H1 (cell line): ENCODE data around the gene OTOS. TPM values are rescaled to one million over a fixed set of nuclear protein-coding genes. Genes with fewer than 3 reads are reported as not detected.

ENCODE experiments used
- CTCF ChIA-PET: fragments of 300-600 bp; sonication (Branson Sonifier 250); formaldehyde crosslinking; loops from one replicate; lab custom pipeline; 2021; ENCODE audit not compliant: partially characterized antibody; lab: Charles Lee
- POLR2A ChIA-PET: fragments of 300-600 bp; sonication (Branson Sonifier 250); formaldehyde crosslinking; loops from one replicate; lab custom pipeline; 2021; ENCODE audit warnings: inconsistent platforms; ENCODE audit not compliant: partially characterized antibody; lab: Charles Lee
- DNase-seq, 2 experiments: peaks; one replicate each; pipeline versions ENCODE4 v3.0.0 to v3.0.0-alpha.2; 2010 to 2022; ENCODE audit warnings: low spot score in 2 of 2, low read depth in 1 of 2, mixed read lengths in 1 of 2
- FAIRE-seq: peaks from 2 replicates; lab custom pipeline; 2011; peaks lifted over from hg19 to GRCh38; lab: Jason Lieb, UNC
- H2AFZ ChIP-seq: 2 replicates; pipeline ENCODE4 v1.8.1; 2012; ENCODE audit warnings: low read length, inconsistent platforms
- H2AK5ac ChIP-seq: 2 replicates; pipeline ENCODE4 v1.6.1; 2013; ENCODE audit warnings: low read depth, low read length
- H2BK120ac ChIP-seq: replicated peaks from 2 replicates; pipeline ENCODE3; 2013; ENCODE audit warnings: low read depth, low read length, inconsistent platforms
- H2BK12ac ChIP-seq: 2 replicates; pipeline ENCODE4 v1.6.1; 2013; ENCODE audit warnings: low read depth, low read length
- H2BK15ac ChIP-seq: 2 replicates; pipeline ENCODE4 v1.6.1; 2013; ENCODE audit warnings: low read length
- H2BK20ac ChIP-seq: 2 replicates; pipeline ENCODE4 v1.6.1; 2013; ENCODE audit warnings: low read length
- H2BK5ac ChIP-seq: 2 replicates; pipeline ENCODE4 v1.6.1; 2013; ENCODE audit warnings: low read depth, low read length
- H3K14ac ChIP-seq: 2 replicates; pipeline ENCODE4 v1.6.1; 2013; ENCODE audit warnings: inconsistent platforms; ENCODE audit not compliant: insufficient read length
- H3K18ac ChIP-seq: 2 replicates; pipeline ENCODE4 v1.6.1; 2013; ENCODE audit warnings: low read length; ENCODE audit errors: extremely low read depth
- H3K23ac ChIP-seq: 2 replicates; pipeline ENCODE4 v1.6.1; 2013; ENCODE audit warnings: inconsistent platforms; ENCODE audit not compliant: insufficient read length
- H3K23me2 ChIP-seq: 2 replicates; pipeline ENCODE4 v1.6.1; 2013; ENCODE audit warnings: low read depth, low read length
- H3K27ac ChIP-seq: 2 replicates; pipeline ENCODE4 v1.6.1; 2011; ENCODE audit warnings: low read depth, low read length, inconsistent platforms
- H3K27me3 ChIP-seq, 4 experiments: replicated peaks in 1 of 4; 1 replicate in 1 of 4; 2 replicates in 3 of 4; pipeline versions ENCODE4 v1.6.1 to v1.8.1; 2011 to 2013; ENCODE audit warnings: low read length in 3 of 4, mild to moderate bottlenecking in 3 of 4, inconsistent platforms in 2 of 4, mixed read lengths in 2 of 4, moderate library complexity in 1 of 4; ENCODE audit not compliant: control insufficient read depth in 3 of 4, insufficient read depth in 3 of 4; ENCODE audit errors: extremely low read depth in 1 of 4
- H3K36me3 ChIP-seq, 4 experiments: 2 replicates each; pipeline versions ENCODE4 v1.6.1 to v1.8.1; 2011 to 2013; ENCODE audit warnings: mild to moderate bottlenecking in 4 of 4, low read length in 3 of 4, moderate library complexity in 2 of 4, control low read depth in 1 of 4, inconsistent platforms in 1 of 4; ENCODE audit not compliant: insufficient read depth in 4 of 4, control insufficient read depth in 2 of 4
- H3K4ac ChIP-seq: replicated peaks from 2 replicates; pipeline ENCODE3; 2013; ENCODE audit warnings: low read length, low read depth, mixed read lengths, inconsistent platforms; ENCODE audit not compliant: insufficient read length
- H3K4me1 ChIP-seq, 4 experiments: replicated peaks in 1 of 4; 1 replicate in 1 of 4; 2 replicates in 3 of 4; pipeline versions ENCODE4 v1.6.1 to v1.8.1; 2011 to 2013; ENCODE audit warnings: low read length in 3 of 4, inconsistent platforms in 2 of 4, mixed read lengths in 1 of 4; ENCODE audit not compliant: insufficient read depth in 4 of 4, control insufficient read depth in 3 of 4
- H3K4me2 ChIP-seq, 2 experiments: 2 replicates each; pipeline versions ENCODE4 v1.6.1 to v1.8.1; 2011 to 2013; ENCODE audit warnings: low read depth in 2 of 2, low read length in 2 of 2, control low read depth in 1 of 2, inconsistent platforms in 1 of 2, mild to moderate bottlenecking in 1 of 2; ENCODE audit not compliant: insufficient read depth in 1 of 2
- H3K4me3 ChIP-seq, 4 experiments: fragments of 200-600, 300-600 bp in 1 of 4; sonication (generic), shearing (Covaris generic), sonication (Bioruptor Twin) in 1 of 4; 2 replicates each; pipeline versions ENCODE4 v1.5.1 to v1.8.1; 2011 to 2016; ENCODE audit warnings: low read length in 4 of 4, low read depth in 3 of 4, control low read depth in 2 of 4, inconsistent platforms in 2 of 4, mild to moderate bottlenecking in 2 of 4, mixed read lengths in 1 of 4, moderate library complexity in 1 of 4; ENCODE audit not compliant: insufficient read depth in 2 of 4; ENCODE audit errors: extremely low read depth in 1 of 4
- H3K56ac ChIP-seq: replicated peaks from 2 replicates; pipeline ENCODE3; 2013; ENCODE audit warnings: low read depth, mild to moderate bottlenecking, mixed read lengths, low read length, inconsistent platforms; ENCODE audit not compliant: insufficient read length
- H3K79me1 ChIP-seq: 2 replicates; pipeline ENCODE4 v1.6.1; 2013; ENCODE audit warnings: low read depth, low read length, control low read depth
- H3K79me2 ChIP-seq, 2 experiments: 2 replicates each; pipeline versions ENCODE4 v1.6.1 to v1.8.1; 2012 to 2013; ENCODE audit warnings: low read length in 2 of 2, mild to moderate bottlenecking in 2 of 2, inconsistent platforms in 1 of 2; ENCODE audit not compliant: insufficient read depth in 2 of 2, control insufficient read depth in 1 of 2
- H3K9ac ChIP-seq, 4 experiments: replicated peaks in 1 of 4; 1 replicate in 1 of 4; 2 replicates in 3 of 4; pipeline versions ENCODE4 v1.6.1 to v1.8.1; 2011 to 2013; ENCODE audit warnings: low read depth in 3 of 4, low read length in 3 of 4, control low read depth in 2 of 4, mild to moderate bottlenecking in 2 of 4, moderate library complexity in 2 of 4, inconsistent platforms in 1 of 4; ENCODE audit errors: extremely low read depth in 1 of 4
- H3K9me3 ChIP-seq, 2 experiments: 2 replicates each; pipeline versions ENCODE4 v1.6.1 to v1.8.1; 2012 to 2013; ENCODE audit warnings: mild to moderate bottlenecking in 2 of 2, moderate library complexity in 2 of 2, control low read depth in 1 of 2, inconsistent platforms in 1 of 2, low read depth in 1 of 2, low read length in 1 of 2, mixed read lengths in 1 of 2; ENCODE audit not compliant: insufficient read depth in 2 of 2
- H4K20me1 ChIP-seq, 2 experiments: replicated peaks in 1 of 2; 2 replicates each; pipeline versions ENCODE3 to v1.8.1; 2011 to 2013; ENCODE audit warnings: inconsistent platforms in 2 of 2, low read length in 2 of 2, mild to moderate bottlenecking in 1 of 2; ENCODE audit not compliant: insufficient read depth in 2 of 2, control insufficient read depth in 1 of 2
- H4K5ac ChIP-seq: 2 replicates; pipeline ENCODE4 v1.6.1; 2013; ENCODE audit warnings: low read length, low read depth, mixed read lengths, inconsistent platforms; ENCODE audit not compliant: insufficient read length
- H4K8ac ChIP-seq: 2 replicates; pipeline ENCODE4 v1.8.0; 2013; ENCODE audit warnings: mild to moderate bottlenecking, moderate library complexity, low read length, inconsistent platforms; ENCODE audit not compliant: insufficient read depth; ENCODE audit errors: extremely low read depth
- H4K91ac ChIP-seq: replicated peaks from 2 replicates; pipeline ENCODE3; 2013; ENCODE audit warnings: low read length, mixed read lengths, inconsistent platforms; ENCODE audit not compliant: insufficient read length
- ATF3 ChIP-seq: IDR thresholded peaks from 2 replicates; pipeline ENCODE4 v1.6.1; 2011; ENCODE audit warnings: low read depth, mild to moderate bottlenecking, low read length; ENCODE audit not compliant: insufficient read depth
- GTF2F1 ChIP-seq: IDR thresholded peaks from 2 replicates; pipeline ENCODE4 v1.6.1; 2012; ENCODE audit warnings: low read depth, low read length, improper control_type of control experiment, borderline replicate concordance
- MAFK ChIP-seq: IDR thresholded peaks from 2 replicates; pipeline ENCODE4 v1.6.1; 2012; ENCODE audit warnings: low read depth, mild to moderate bottlenecking, improper control_type of control experiment, low read length
- RNF2 ChIP-seq: fragments of 200-900, 300-1000 bp; sonication (generic); IDR thresholded peaks from 2 replicates; pipeline ENCODE4 v1.7.1; 2016; ENCODE audit warnings: borderline replicate concordance, low read depth, mild to moderate bottlenecking, antibody characterized with exemption, low read length; ENCODE audit not compliant: poor library complexity, severe bottlenecking; ENCODE audit errors: missing control alignments
- SIN3A ChIP-seq, 2 experiments: IDR thresholded peaks in 1 of 2; conservative IDR thresholded peaks in 1 of 2; 2 replicates each; pipeline ENCODE4 v1.6.1; 2011 to 2012; ENCODE audit warnings: low read length in 2 of 2, improper control_type of control experiment in 1 of 2, low read depth in 1 of 2, mild to moderate bottlenecking in 1 of 2
- SP2 ChIP-seq: IDR thresholded peaks from 2 replicates; pipeline ENCODE4 v1.6.1; 2012; ENCODE audit warnings: mild to moderate bottlenecking, low read length, inconsistent platforms
- WGBS, 2 experiments: shearing (Covaris generic) in 1 of 2; methylation state at CpG; one replicate each; pipeline versions ENCODE4 v1.1.6 to v1.1.7; 2013 to 2015; ENCODE audit warnings: low lambda C conversion rate in 2 of 2, mixed read lengths in 2 of 2, inconsistent platforms in 1 of 2, low coverage in 1 of 2, missing lambda C conversion rate in 1 of 2; ENCODE audit not compliant: insufficient replicate concordance in 2 of 2, insufficient coverage in 1 of 2, insufficient read length in 1 of 2; ENCODE audit errors: extremely low coverage in 1 of 2, missing lambda C conversion rate in 1 of 2; 5-methylcytosine and 5-hydroxymethylcytosine counted together
- polyA plus RNA-seq, 7 experiments: library from polyadenylated mRNA; depleted of rRNA in 3 of 7; stranded (reverse) in 5 of 7; unstranded in 2 of 7; fragments of >200 nt in 5 of 7; fragments of 200-250 nt in 2 of 7; gene quantifications; 1 replicate in 5 of 7; 2 replicates in 1 of 7; 4 replicates in 1 of 7; pipeline versions ENCODE4 v1.2.1 to v1.2.3, GENCODE V29; 2011 to 2013; ENCODE audit warnings: missing spikeins in 2 of 7, mixed read lengths in 2 of 7
- total RNA-seq: library from RNA; stranded (reverse); fragmentation: NEBNext Ultra II Directional; extraction: Animal tissue kit (Norgen Biotek cat#: 25700); gene quantifications from 2 replicates; pipeline ENCODE4 v1.2.1, GENCODE V29; 2021

Gene OTOS
- total and polyA plus RNA-seq, 2 of the 8 experiments (the other 6 are each of a cell fraction or from before 2014, with no cell fraction given), result 0.17 TPM; not detected in 1

- no peak for FAIRE-seq
These were observed 29.3 kb upstream of the OTOS start for GRCh38 chr2:240169486-240170353.

More at GRCh38 chr2:240169486-240170353, 29.3 kb upstream of the OTOS start:
- H4K5ac ChIP-seq, result no peak overlapping the region
- CTCF ChIA-PET, result interaction anchor here (1.2 kb wide), 1 partner anchor 25 kb away, joined by 3 read pairs; no protein-coding TSS in a partner anchor
- H3K79me2 ChIP-seq, result no peaks in the 10 kb centered on the region
- no peaks in the 10 kb centered on the region for H3K36me3 ChIP-seq
- DNase-seq, result no peak
- H3K9me3 ChIP-seq, result no peaks in the 10 kb centered on the region; a peak in 1 of 4 replicates
- no peak overlapping the region for H3K9ac ChIP-seq
- POLR2A ChIA-PET, result no interaction called here
- H3K4me3 ChIP-seq, result no peak overlapping the region
- H2AFZ ChIP-seq, result no peak overlapping the region
- TF ChIP-seq SP2, result no peak
- no peak for TF ChIP-seq ATF3
- no peak for TF ChIP-seq SIN3A (conservative IDR thresholded peaks at IDR 0.05 in 1 of 2, IDR thresholded peaks at IDR 0.05 in 1 of 2; ENCODE audit: low read depth in 1 of 2, low read length in 2 of 2)
- TF ChIP-seq RNF2, result no peak
- TF ChIP-seq MAFK, result no peak
- no peak for TF ChIP-seq GTF2F1
- TF ChIP-seq, all 59 proteins: peak for 0
- H3K4me1 ChIP-seq, result no peaks in the 10 kb centered on the region
- no peak overlapping the region for H4K91ac ChIP-seq
- no peak overlapping the region for H3K56ac ChIP-seq
- no peak overlapping the region for H3K4me2 ChIP-seq
- no peak overlapping the region for H3K18ac ChIP-seq
- no peak overlapping the region for H3K27ac ChIP-seq
- no peaks in the 10 kb centered on the region for H4K20me1 ChIP-seq
- no peak overlapping the region for H2BK15ac ChIP-seq
- H3K4ac ChIP-seq, result no peak overlapping the region
- H4K8ac ChIP-seq, result 0 out of 2 replicates have a peak overlapping the region, but pooled peaks have one; percentile 71
- no peaks in the 10 kb centered on the region for H3K79me1 ChIP-seq
- no peak overlapping the region for H2AK5ac ChIP-seq
- no peaks in the 10 kb centered on the region for H3K27me3 ChIP-seq
- 85% methylated on average over 15 of the region's 15 CpGs; no CpG with 5 or more reads in 1 of the 2 experiments for WGBS, 2 experiments
- H3K14ac ChIP-seq, result no peak overlapping the region
- no peak overlapping the region for H2BK120ac ChIP-seq
- no peaks in the 10 kb centered on the region; the same call in 1 of the 2 replicates for H3K23me2 ChIP-seq
- no peak overlapping the region for H2BK12ac ChIP-seq
- no peak overlapping the region for H3K23ac ChIP-seq
- no peak overlapping the region for H2BK20ac ChIP-seq
- H2BK5ac ChIP-seq, result no peak overlapping the region
